NCI-H1417 (cell line): ENCODE measurements around the gene ALDH18A1.

Experiments
- DNase-seq, 3 experiments: peaks; one replicate each; lab custom pipeline; 2025; lab: John Stamatoyannopoulos, UW

ALDH18A1 gene

GRCh38 chr10:95556994-95557767 is 99.3 kb downstream of the ALDH18A1 start:
- DNase-seq = no peak
